ENCODE measurements around the gene PRKAG2.

Gene PRKAG2

GRCh38 chr7:151866761-151867655 lies 9.9 kb downstream of the PRKAG2 start:
- POLR2A ChIA-PET: no interaction called here
- CTCF ChIA-PET: no interaction called here
- no peak for DNase-seq (ENCODE audit: extremely low spot score)
- no peak for TF ChIP-seq CTCF (IDR thresholded peaks at IDR 0.05; ENCODE audit: control extremely low read depth, extremely low read depth, low read depth, missing control alignments)

GRCh38 chr7:151866028-151866427 lies 10.9 kb downstream of the PRKAG2 start:
- TF ChIP-seq CTCF (IDR thresholded peaks at IDR 0.05; ENCODE audit: control extremely low read depth, extremely low read depth, low read depth, missing control alignments): no peak
- POLR2A ChIA-PET: no interaction called here

GRCh38 chr7:151865070-151865670 lies 11.7 kb downstream of the PRKAG2 start:
- TF ChIP-seq CTCF (IDR thresholded peaks at IDR 0.05; ENCODE audit: control extremely low read depth, extremely low read depth, low read depth, missing control alignments): no peak
- ChIA-PET CTCF (interaction anchor here (1.3 kb wide), 1 partner anchor 18 kb away, joined by 3 read pairs; no protein-coding TSS in a partner anchor), POLR2A (no interaction called here)
- no peak for DNase-seq (ENCODE audit: extremely low spot score)

More at GRCh38 chr7:151866028-151866427, 10.9 kb downstream of the PRKAG2 start:
- no peak for DNase-seq (ENCODE audit: extremely low spot score)
- CTCF ChIA-PET: interaction anchor here (1.3 kb wide), 1 partner anchor 17 kb away, joined by 3 read pairs; no protein-coding TSS in a partner anchor

GRCh38 chr7:151864561-151864960 lies 12.4 kb downstream of the PRKAG2 start:
- CTCF ChIA-PET: no interaction called here
- POLR2A ChIA-PET: no interaction called here
- no peak for TF ChIP-seq CTCF (IDR thresholded peaks at IDR 0.05; ENCODE audit: control extremely low read depth, extremely low read depth, low read depth, missing control alignments)
- DNase-seq (ENCODE audit: extremely low spot score): no peak

GRCh38 chr7:151864081-151864480 lies 12.8 kb downstream of the PRKAG2 start:
- ChIA-PET CTCF (no interaction called here), POLR2A (no interaction called here)
- TF ChIP-seq CTCF (IDR thresholded peaks at IDR 0.05; ENCODE audit: control extremely low read depth, extremely low read depth, low read depth, missing control alignments): no peak
- DNase-seq (ENCODE audit: extremely low spot score): no peak

- DNase-seq (ENCODE audit: extremely low spot score): no peak
- ChIA-PET POLR2A (no interaction called here), CTCF (interaction anchor here (1.3 kb wide), 1 partner anchor 19 kb away, joined by 3 read pairs; no protein-coding TSS in a partner anchor)
- peak; percentile 44 for TF ChIP-seq CTCF (IDR thresholded peaks at IDR 0.05; ENCODE audit: control extremely low read depth, extremely low read depth, low read depth, missing control alignments)
These were observed 13.4 kb downstream of the PRKAG2 start for GRCh38 chr7:151863386-151864079.
